HepG2 (cell line): ENCODE results near the gene CXCL10.

ENCODE experiments used
- EP300 ChIP-seq, 3 experiments: sonication (generic) in 1 of 3; formaldehyde crosslinking in 1 of 3; IDR thresholded peaks; 2 replicates each; pipeline versions ENCODE4 v1.5.1 to v1.6.1; 2011 to 2020; ENCODE audit warnings: low read depth in 2 of 3, low read length in 2 of 3, borderline replicate concordance in 1 of 3, improper control_type of control experiment in 1 of 3, mild to moderate bottlenecking in 1 of 3, missing genetic modification reagents in 1 of 3, moderate library complexity in 1 of 3
- MYNN ChIP-seq: sonication (generic); formaldehyde crosslinking; IDR thresholded peaks from 2 replicates; pipeline ENCODE4 v1.4.0; 2020; ENCODE audit warnings: mild to moderate bottlenecking, low read depth, missing genetic modification reagents
- RFX5 ChIP-seq: IDR thresholded peaks from 2 replicates; pipeline ENCODE4 v1.6.1; 2011; ENCODE audit warnings: low read depth, low read length, improper control_type of control experiment
- SMC3 ChIP-seq: IDR thresholded peaks from 2 replicates; pipeline ENCODE4 v1.6.1; 2011; ENCODE audit warnings: low read length, improper control_type of control experiment
- ZBTB43 ChIP-seq: sonication (generic); formaldehyde crosslinking; conservative IDR thresholded peaks from 2 replicates; pipeline ENCODE4 v1.4.0; 2020; ENCODE audit warnings: missing genetic modification reagents
- ZNF841 ChIP-seq: sonication (generic); formaldehyde crosslinking; IDR thresholded peaks from 2 replicates; pipeline ENCODE4 v1.8.1; 2023; ENCODE audit warnings: missing genetic modification reagents, borderline replicate concordance
- TF ChIP-seq, protein P1 (sequence below): sonication (generic); formaldehyde crosslinking; IDR thresholded peaks from 2 replicates; pipeline ENCODE4 v1.5.1; 2020; ENCODE audit warnings: missing genetic modification reagents, mild to moderate bottlenecking, borderline replicate concordance

DNA sequence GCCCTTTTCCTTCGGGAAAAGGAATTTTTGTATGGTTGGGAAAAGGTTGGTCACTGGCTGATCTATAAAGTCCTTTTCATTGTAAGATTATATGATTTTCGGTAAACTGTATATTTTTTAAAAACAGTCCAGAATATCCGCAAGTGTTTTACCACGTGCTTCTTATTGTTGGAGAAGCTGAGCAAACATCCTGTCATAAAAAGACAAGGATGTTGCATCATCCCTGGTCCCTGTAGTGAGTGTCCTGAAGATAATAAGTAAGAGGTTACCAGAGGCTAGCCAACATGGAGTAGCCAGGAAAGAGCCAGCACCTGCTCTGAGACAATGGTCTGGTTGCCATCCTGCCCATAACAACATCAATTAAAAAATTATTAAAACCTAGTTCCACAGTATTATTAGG lies 21.1 kb downstream of the CXCL10 start:
- TF ChIP-seq, protein P1, sequence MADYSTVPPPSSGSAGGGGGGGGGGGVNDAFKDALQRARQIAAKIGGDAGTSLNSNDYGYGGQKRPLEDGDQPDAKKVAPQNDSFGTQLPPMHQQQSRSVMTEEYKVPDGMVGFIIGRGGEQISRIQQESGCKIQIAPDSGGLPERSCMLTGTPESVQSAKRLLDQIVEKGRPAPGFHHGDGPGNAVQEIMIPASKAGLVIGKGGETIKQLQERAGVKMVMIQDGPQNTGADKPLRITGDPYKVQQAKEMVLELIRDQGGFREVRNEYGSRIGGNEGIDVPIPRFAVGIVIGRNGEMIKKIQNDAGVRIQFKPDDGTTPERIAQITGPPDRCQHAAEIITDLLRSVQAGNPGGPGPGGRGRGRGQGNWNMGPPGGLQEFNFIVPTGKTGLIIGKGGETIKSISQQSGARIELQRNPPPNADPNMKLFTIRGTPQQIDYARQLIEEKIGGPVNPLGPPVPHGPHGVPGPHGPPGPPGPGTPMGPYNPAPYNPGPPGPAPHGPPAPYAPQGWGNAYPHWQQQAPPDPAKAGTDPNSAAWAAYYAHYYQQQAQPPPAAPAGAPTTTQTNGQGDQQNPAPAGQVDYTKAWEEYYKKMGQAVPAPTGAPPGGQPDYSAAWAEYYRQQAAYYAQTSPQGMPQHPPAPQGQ (CRISPR knock-in tag), result no peak
- no peak for TF ChIP-seq EP300 (IDR thresholded peaks at IDR 0.05; ENCODE audit: low read depth in 2 of 2, low read length in 2 of 2)
- no peak for TF ChIP-seq EP300 (CRISPR knock-in tag; IDR thresholded peaks at IDR 0.05; ENCODE audit: borderline replicate concordance)
- TF ChIP-seq SMC3, result no peak
- no peak for TF ChIP-seq RFX5
- TF ChIP-seq ZBTB43, result no peak
- TF ChIP-seq ZNF841, result no peak
- no peak for TF ChIP-seq MYNN (CRISPR knock-in tag)
